Duodenal mucosa (tissue), 2 donors: ENCODE results near the gene RASL12.
"Not testable (repeated sequence)": the region's sequence is repeated elsewhere in the genome, so short reads cannot be mapped to it uniquely, and the experiment has no call there.

ENCODE experiments used
- H3K27ac ChIP-seq: one replicate; pipeline ENCODE4 v1.7.0; 2013; ENCODE audit warnings: low read depth, low read length
- H3K27me3 ChIP-seq, 2 donors: one replicate each; pipeline ENCODE4 v1.7.0; 2013; ENCODE audit warnings: low read length in 2 of 2, control low read depth in 1 of 2; ENCODE audit not compliant: insufficient read depth in 2 of 2, control insufficient read depth in 1 of 2
- H3K36me3 ChIP-seq, 2 donors: one replicate each; pipeline ENCODE4 v1.7.0; 2013; ENCODE audit warnings: low read length in 2 of 2, control low read depth in 1 of 2; ENCODE audit not compliant: insufficient read depth in 2 of 2, control insufficient read depth in 1 of 2
- H3K4me1 ChIP-seq, 2 donors: one replicate each; pipeline ENCODE4 v1.7.0; 2013; ENCODE audit warnings: low read length in 2 of 2, control low read depth in 1 of 2; ENCODE audit not compliant: insufficient read depth in 2 of 2, control insufficient read depth in 1 of 2
- H3K4me3 ChIP-seq, 2 donors: one replicate each; pipeline ENCODE4 v1.7.0; 2013; ENCODE audit warnings: low read length in 2 of 2, low read depth in 1 of 2
- H3K9ac ChIP-seq, 2 donors: one replicate each; pipeline ENCODE4 v1.7.0; 2013; ENCODE audit warnings: low read length in 2 of 2, low read depth in 1 of 2
- H3K9me3 ChIP-seq, 2 donors: one replicate each; pipeline ENCODE4 v1.7.0; 2013; ENCODE audit warnings: low read length in 2 of 2, control low read depth in 1 of 2; ENCODE audit not compliant: control insufficient read depth in 1 of 2

Gene RASL12

GRCh38 chr15:65075607-65076395, 8.0 kb upstream of the RASL12 start:
- not testable (repeated sequence) for H3K27me3 ChIP-seq, H3K27ac ChIP-seq, H3K36me3 ChIP-seq, H3K9me3 ChIP-seq, H3K4me3 ChIP-seq, H3K9ac ChIP-seq
- peaks cover 0 to 12% of the 10 kb centered on the region in 2 donors for H3K4me1 ChIP-seq

GRCh38 chr15:65074946-65075345, 7.2 kb upstream of the RASL12 start:
- not testable (repeated sequence) for H3K27ac ChIP-seq, H3K9ac ChIP-seq

GRCh38 chr15:65072617-65073016, 4.8 kb upstream of the RASL12 start:
- Histone ChIP-seq H3K4me1 (peaks cover 3 to 17% of the 10 kb centered on the region in 2 donors), H3K27ac (no peak overlapping the region)

More at GRCh38 chr15:65074946-65075345, 7.2 kb upstream of the RASL12 start:
- H3K36me3 ChIP-seq, H3K4me3 ChIP-seq, H3K9me3 ChIP-seq, H3K27me3 ChIP-seq: not testable (repeated sequence)
- peaks cover 0 to 12% of the 10 kb centered on the region in 2 donors for H3K4me1 ChIP-seq

GRCh38 chr15:65072027-65072426, 4.2 kb upstream of the RASL12 start:
- Histone ChIP-seq H3K27ac (no peak overlapping the region), H3K36me3 (no peaks in the 10 kb centered on the region), H3K9ac (no peak overlapping the region), H3K4me1 (peaks cover 7 to 17% of the 10 kb centered on the region in 2 donors), H3K4me3 (no peak overlapping the region), H3K27me3 (peaks cover 6 to 13% of the 10 kb centered on the region in 2 donors), H3K9me3 (no peaks in the 10 kb centered on the region)

More at GRCh38 chr15:65072617-65073016, 4.8 kb upstream of the RASL12 start:
- H3K27me3 ChIP-seq, result peaks cover under 1 to 7% of the 10 kb centered on the region in 2 donors
- no peak overlapping the region for H3K4me3 ChIP-seq
- no peaks in the 10 kb centered on the region for H3K9me3 ChIP-seq
- no peak overlapping the region for H3K9ac ChIP-seq
- H3K36me3 ChIP-seq, result no peaks in the 10 kb centered on the region

- Histone ChIP-seq H3K4me1 (peaks cover 7 to 17% of the 10 kb centered on the region in 2 donors), H3K27me3 (peaks cover 11 to 19% of the 10 kb centered on the region in 2 donors), H3K27ac (no peak overlapping the region), H3K9ac (no peak overlapping the region), H3K9me3 (no peaks in the 10 kb centered on the region), H3K36me3 (no peaks in the 10 kb centered on the region), H3K4me3 (no peak overlapping the region)
These were observed 3.6 kb upstream of the RASL12 start for GRCh38 chr15:65071381-65071811.

- Histone ChIP-seq H3K4me1 (peaks cover 7 to 17% of the 10 kb centered on the region in 2 donors), H3K4me3 (no peak overlapping the region), H3K36me3 (no peaks in the 10 kb centered on the region), H3K9ac (no peak overlapping the region), H3K27me3 (peaks cover 11 to 19% of the 10 kb centered on the region in 2 donors), H3K27ac (no peak overlapping the region), H3K9me3 (no peaks in the 10 kb centered on the region)
These were observed 2.2 kb upstream of the RASL12 start for GRCh38 chr15:65069779-65070546.

GRCh38 chr15:65069179-65069578, 1.4 kb upstream of the RASL12 start:
- no peak overlapping the region for H3K27ac ChIP-seq
- H3K4me3 ChIP-seq, result no peak overlapping the region
- H3K9ac ChIP-seq, result no peak overlapping the region
- no peaks in the 10 kb centered on the region for H3K9me3 ChIP-seq
- H3K4me1 ChIP-seq, result peaks cover 7 to 17% of the 10 kb centered on the region in 2 donors
- H3K27me3 ChIP-seq, result peaks cover 11 to 19% of the 10 kb centered on the region in 2 donors
- H3K36me3 ChIP-seq, result no peaks in the 10 kb centered on the region

- peak overlapping the region in 1 of 2 donors; percentile 12 for H3K4me3 ChIP-seq
- no peaks in the 10 kb centered on the region for H3K9me3 ChIP-seq
- peaks cover 11 to 19% of the 10 kb centered on the region in 2 donors for H3K27me3 ChIP-seq
- no peak overlapping the region for H3K27ac ChIP-seq
- no peaks in the 10 kb centered on the region for H3K36me3 ChIP-seq
- no peak overlapping the region for H3K9ac ChIP-seq
- peaks cover 7 to 17% of the 10 kb centered on the region in 2 donors for H3K4me1 ChIP-seq
These were observed 605 bp upstream of the RASL12 start for GRCh38 chr15:65068403-65068788.

GRCh38 chr15:65067317-65067644, 510 bp downstream of the RASL12 start:
- Histone ChIP-seq H3K27me3 (peaks cover 11 to 19% of the 10 kb centered on the region in 2 donors), H3K9ac (peak overlapping the region; percentile 25 to 31), H3K4me1 (peaks cover 7 to 17% of the 10 kb centered on the region in 2 donors), H3K36me3 (no peaks in the 10 kb centered on the region), H3K27ac (no peak overlapping the region), H3K4me3 (peak overlapping the region; percentile 51 to 53), H3K9me3 (no peaks in the 10 kb centered on the region)
